Gastroesophageal sphincter (tissue), 3 donors: ENCODE results near the gene STARD3.

Source experiments
- POLR2A ChIP-seq, 2 donors: fragments of 450-650 bp; IDR thresholded peaks; one replicate each; pipeline ENCODE4 v1.6.1; 2017; ENCODE audit warnings: antibody characterized with exemption in 2 of 2, mild to moderate bottlenecking in 2 of 2, moderate library complexity in 1 of 2
- TF ChIP-seq, protein P1 (sequence below), 4 experiments: fragments of 200-600 bp in 2 of 4; fragments of 450-650 bp in 2 of 4; sonication (generic) in 1 of 4; IDR thresholded peaks; one replicate each; pipeline ENCODE4 v1.5.1; 2017 to 2019; ENCODE audit warnings: antibody characterized with exemption in 4 of 4, mild to moderate bottlenecking in 2 of 4, moderate library complexity in 2 of 4

DNA sequence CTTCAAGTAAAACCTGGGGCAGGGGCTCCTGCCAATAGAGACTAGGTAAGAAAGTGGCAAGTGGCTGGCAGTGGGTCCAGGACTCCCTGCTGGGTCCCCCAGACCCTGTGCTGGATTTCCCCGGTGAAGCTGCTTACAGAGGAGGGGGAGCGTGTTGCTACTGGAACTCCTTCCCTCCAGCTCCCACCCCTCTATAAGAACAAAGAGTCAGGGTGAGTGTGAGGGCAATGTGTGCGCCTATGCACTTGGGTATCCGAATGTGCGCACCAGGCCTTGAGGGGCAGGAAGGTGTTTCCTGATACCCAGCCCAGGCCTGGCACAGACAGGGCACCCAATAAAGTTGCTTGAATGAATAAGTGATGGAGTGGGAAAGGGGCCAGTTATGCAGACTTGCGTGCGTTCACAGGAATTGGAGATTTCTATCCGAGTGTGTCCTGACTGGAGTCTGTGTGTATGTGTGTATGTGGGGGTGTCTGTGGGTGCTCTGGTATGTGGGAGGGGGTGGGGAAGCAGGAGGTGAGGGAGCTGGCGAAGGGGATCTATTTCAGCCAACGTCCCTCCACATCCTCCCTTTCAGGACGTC is 40.9 kb upstream of the STARD3 start:
- TF ChIP-seq, protein P1, sequence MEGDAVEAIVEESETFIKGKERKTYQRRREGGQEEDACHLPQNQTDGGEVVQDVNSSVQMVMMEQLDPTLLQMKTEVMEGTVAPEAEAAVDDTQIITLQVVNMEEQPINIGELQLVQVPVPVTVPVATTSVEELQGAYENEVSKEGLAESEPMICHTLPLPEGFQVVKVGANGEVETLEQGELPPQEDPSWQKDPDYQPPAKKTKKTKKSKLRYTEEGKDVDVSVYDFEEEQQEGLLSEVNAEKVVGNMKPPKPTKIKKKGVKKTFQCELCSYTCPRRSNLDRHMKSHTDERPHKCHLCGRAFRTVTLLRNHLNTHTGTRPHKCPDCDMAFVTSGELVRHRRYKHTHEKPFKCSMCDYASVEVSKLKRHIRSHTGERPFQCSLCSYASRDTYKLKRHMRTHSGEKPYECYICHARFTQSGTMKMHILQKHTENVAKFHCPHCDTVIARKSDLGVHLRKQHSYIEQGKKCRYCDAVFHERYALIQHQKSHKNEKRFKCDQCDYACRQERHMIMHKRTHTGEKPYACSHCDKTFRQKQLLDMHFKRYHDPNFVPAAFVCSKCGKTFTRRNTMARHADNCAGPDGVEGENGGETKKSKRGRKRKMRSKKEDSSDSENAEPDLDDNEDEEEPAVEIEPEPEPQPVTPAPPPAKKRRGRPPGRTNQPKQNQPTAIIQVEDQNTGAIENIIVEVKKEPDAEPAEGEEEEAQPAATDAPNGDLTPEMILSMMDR (IDR thresholded peaks at IDR 0.05): no peak
- TF ChIP-seq POLR2A (IDR thresholded peaks at IDR 0.05): no peak
